ENCODE results near the gene DLX1.

Gene DLX1

DNA sequence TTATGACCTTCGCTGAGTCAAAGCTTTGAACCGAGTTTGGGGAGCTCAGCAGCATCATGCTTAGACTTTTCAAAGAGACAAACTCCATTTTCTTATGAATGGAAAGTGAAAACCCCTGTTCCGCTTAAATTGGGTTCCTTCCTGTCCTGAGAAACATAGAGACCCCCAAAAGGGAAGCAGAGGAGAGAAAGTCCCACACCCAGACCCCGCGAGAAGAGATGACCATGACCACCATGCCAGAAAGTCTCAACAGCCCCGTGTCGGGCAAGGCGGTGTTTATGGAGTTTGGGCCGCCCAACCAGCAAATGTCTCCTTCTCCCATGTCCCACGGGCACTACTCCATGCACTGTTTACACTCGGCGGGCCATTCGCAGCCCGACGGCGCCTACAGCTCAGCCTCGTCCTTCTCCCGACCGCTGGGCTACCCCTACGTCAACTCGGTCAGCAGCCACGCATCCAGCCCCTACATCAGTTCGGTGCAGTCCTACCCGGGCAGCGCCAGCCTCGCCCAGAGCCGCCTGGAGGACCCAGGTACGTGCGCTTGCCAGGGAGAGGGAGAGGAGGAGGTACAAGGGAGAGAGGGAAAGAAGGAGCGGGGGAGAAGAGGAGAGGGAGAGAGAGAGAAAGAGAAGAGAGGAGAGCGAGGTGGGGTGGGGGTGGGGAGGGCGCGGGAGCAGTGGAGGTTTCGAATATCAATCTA is at the start of gene DLX1:
DLX1 (plus strand) TSS at position 48 of the 700 bp plus-strand sequence; CDS start at position 219, 171 bp downstream.
- no peak for DNase-seq (ENCODE audit: low read depth)
- TF ChIP-seq, protein P1, sequence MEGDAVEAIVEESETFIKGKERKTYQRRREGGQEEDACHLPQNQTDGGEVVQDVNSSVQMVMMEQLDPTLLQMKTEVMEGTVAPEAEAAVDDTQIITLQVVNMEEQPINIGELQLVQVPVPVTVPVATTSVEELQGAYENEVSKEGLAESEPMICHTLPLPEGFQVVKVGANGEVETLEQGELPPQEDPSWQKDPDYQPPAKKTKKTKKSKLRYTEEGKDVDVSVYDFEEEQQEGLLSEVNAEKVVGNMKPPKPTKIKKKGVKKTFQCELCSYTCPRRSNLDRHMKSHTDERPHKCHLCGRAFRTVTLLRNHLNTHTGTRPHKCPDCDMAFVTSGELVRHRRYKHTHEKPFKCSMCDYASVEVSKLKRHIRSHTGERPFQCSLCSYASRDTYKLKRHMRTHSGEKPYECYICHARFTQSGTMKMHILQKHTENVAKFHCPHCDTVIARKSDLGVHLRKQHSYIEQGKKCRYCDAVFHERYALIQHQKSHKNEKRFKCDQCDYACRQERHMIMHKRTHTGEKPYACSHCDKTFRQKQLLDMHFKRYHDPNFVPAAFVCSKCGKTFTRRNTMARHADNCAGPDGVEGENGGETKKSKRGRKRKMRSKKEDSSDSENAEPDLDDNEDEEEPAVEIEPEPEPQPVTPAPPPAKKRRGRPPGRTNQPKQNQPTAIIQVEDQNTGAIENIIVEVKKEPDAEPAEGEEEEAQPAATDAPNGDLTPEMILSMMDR (IDR thresholded peaks at IDR 0.05; ENCODE audit: low read depth, low read length, missing control alignments): no peak
- peak within 1 kb of the TSS; percentile 47 for H3K4me3 ChIP-seq (ENCODE audit: low read depth, low read length)
- in situ Hi-C loops (cut with HindIII; ENCODE audit: low sequenced_read_pairs): no loop called here

GRCh38 chr2:172038121-172038520 is 47.2 kb upstream of the DLX1 start:
- TF ChIP-seq, protein P1 (IDR thresholded peaks at IDR 0.05; ENCODE audit: low read depth, low read length, missing control alignments): no peak
- no peak overlapping the region for H3K4me3 ChIP-seq (ENCODE audit: low read depth, low read length)
- DNase-seq (ENCODE audit: low read depth): no peak
- in situ Hi-C loops (cut with HindIII; ENCODE audit: low sequenced_read_pairs): no loop called here

GRCh38 chr2:172038604-172039003 is 46.7 kb upstream of the DLX1 start:
- TF ChIP-seq, protein P1 (IDR thresholded peaks at IDR 0.05; ENCODE audit: low read depth, low read length, missing control alignments): no peak
- in situ Hi-C loops (cut with HindIII; ENCODE audit: low sequenced_read_pairs): no loop called here
- DNase-seq (ENCODE audit: low read depth): no peak

GRCh38 chr2:172039011-172039704 is 46.1 kb upstream of the DLX1 start:
- TF ChIP-seq, protein P1 (IDR thresholded peaks at IDR 0.05; ENCODE audit: low read depth, low read length, missing control alignments): no peak
- in situ Hi-C loops (cut with HindIII; ENCODE audit: low sequenced_read_pairs): no loop called here
- no peak for DNase-seq (ENCODE audit: low read depth)
- H3K4me3 ChIP-seq (ENCODE audit: low read depth, low read length): no peak overlapping the region

More at GRCh38 chr2:172038604-172039003, 46.7 kb upstream of the DLX1 start:
- H3K4me3 ChIP-seq (ENCODE audit: low read depth, low read length): no peak overlapping the region

DNA sequence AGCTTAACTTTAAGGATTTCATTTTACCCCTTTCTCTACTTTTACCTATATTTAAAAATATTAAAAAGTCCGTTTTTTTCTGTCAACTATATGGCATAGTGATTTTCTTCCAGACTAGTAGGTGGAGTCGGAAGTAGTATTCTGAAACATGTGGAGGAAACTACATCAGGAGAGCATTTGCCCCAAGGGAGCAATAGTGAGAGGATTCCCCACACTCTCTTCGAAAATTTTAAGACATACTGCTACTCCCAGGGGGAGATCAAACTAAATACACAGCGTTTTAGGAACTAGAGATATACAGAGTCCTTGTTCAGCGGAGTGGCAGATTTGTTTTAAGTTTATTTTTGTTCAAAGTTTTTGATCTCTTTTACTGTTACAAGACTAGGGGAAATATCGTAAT is 45.0 kb upstream of the DLX1 start:
- TF ChIP-seq, protein P1 (IDR thresholded peaks at IDR 0.05; ENCODE audit: low read depth, low read length, missing control alignments): no peak
- DNase-seq (ENCODE audit: low read depth): no peak
- H3K4me3 ChIP-seq (ENCODE audit: low read depth, low read length): no peak overlapping the region
- in situ Hi-C loops (cut with HindIII; ENCODE audit: low sequenced_read_pairs): no loop called here

DNA sequence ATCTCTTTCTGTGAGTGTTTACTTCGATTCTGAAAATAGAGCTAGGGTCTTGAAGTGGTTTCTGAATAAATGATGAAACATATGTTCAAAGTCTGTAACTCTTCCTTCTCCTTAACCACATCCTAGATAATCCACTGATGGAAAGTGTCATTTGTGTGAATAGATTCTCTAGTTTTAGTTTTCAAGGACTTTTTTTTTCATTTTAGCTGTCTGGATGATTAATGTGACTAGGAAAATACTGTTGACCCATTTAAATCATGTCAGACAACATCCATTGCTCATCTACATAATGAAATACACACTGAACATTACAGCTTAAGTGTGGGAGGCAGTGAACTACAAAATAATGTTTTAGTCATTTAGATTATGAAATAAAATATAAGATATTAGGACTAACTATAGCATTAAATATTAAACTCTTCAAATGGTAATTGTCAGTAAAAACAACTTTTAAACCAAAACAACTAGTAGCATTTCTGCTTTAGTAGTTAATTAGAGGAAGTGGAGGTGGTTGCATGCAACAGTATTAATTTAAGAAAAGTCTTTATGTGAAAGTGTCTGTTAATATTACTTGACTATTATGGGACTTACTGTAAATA is 39.1 kb upstream of the DLX1 start:
- TF ChIP-seq, protein P1 (IDR thresholded peaks at IDR 0.05; ENCODE audit: low read depth, low read length, missing control alignments): no peak
- in situ Hi-C loops (cut with HindIII; ENCODE audit: low sequenced_read_pairs): no loop called here
- H3K4me3 ChIP-seq (ENCODE audit: low read depth, low read length): no peak overlapping the region
- DNase-seq (ENCODE audit: low read depth): no peak

Data from astrocyte of the cerebellum (primary cell).